HepG2 (cell line): ENCODE measurements around the gene CYP2U1. TPM values are rescaled to one million over a fixed set of nuclear protein-coding genes. Genes with fewer than 3 reads are reported as not detected.

Source experiments
- ATAC-seq: fragments of 200-7000 bp; cut with Tn5 transposase; 3 replicates; pipeline ENCODE4 v1.9.1; 2020; ENCODE audit warnings: mild to moderate bottlenecking, moderate library complexity
- BruUV-seq: library from RNA; stranded (reverse); fragments of 400-500 nt; replicated peaks from 2 replicates; lab custom pipeline; 2021; lab: Mats Ljungman, UMichigan
- CTCF ChIA-PET: fragments of 300-600 bp; formaldehyde crosslinking; extraction: SDS; loops from one replicate; lab custom pipeline; 2021; ENCODE audit warnings: low total read pairs, inconsistent platforms, low intra/inter-chr PET ratio; lab: Yijun Ruan, JAX
- POLR2A ChIA-PET: fragments of 350-600 bp; sonication (Branson Sonifier 250); formaldehyde crosslinking; loops from one replicate; lab custom pipeline; 2020; ENCODE audit warnings: antibody characterized with exemption, inconsistent platforms; lab: Yijun Ruan, JAX
- DNase-seq: peaks from one replicate; pipeline ENCODE4 v3.0.0-alpha.2; 2015; ENCODE audit warnings: low spot score
- FAIRE-seq: peaks from 3 replicates; lab custom pipeline; 2011; peaks lifted over from hg19 to GRCh38; lab: Jason Lieb, UNC
- H2AFZ ChIP-seq: one replicate; pipeline ENCODE4 v1.6.1; 2011; ENCODE audit warnings: low read length, inconsistent platforms
- H3K27ac ChIP-seq: fragments of 300-600 bp; 3 replicates; pipeline ENCODE4 v1.8.0; 2011; ENCODE audit warnings: mixed run types, mild to moderate bottlenecking, mixed read lengths, low read length, inconsistent platforms; ENCODE audit not compliant: insufficient read depth; ENCODE audit errors: extremely low read length
- H3K27me3 ChIP-seq, 2 experiments: fragments of 200-600 bp in 1 of 2; 2 replicates in 1 of 2; 3 replicates in 1 of 2; pipeline versions ENCODE4 v1.6.0 to v1.8.0; 2011; ENCODE audit warnings: low read length in 2 of 2, mild to moderate bottlenecking in 2 of 2, moderate library complexity in 2 of 2, inconsistent platforms in 1 of 2; ENCODE audit not compliant: insufficient read depth in 2 of 2, control insufficient read depth in 1 of 2
- H3K36me3 ChIP-seq, 2 experiments: fragments of 200-600 bp in 1 of 2; replicated peaks in 1 of 2; 2 replicates in 1 of 2; 3 replicates in 1 of 2; pipeline versions ENCODE4 v1.5.1 to v1.8.0; 2011; ENCODE audit warnings: low read length in 2 of 2, inconsistent platforms in 1 of 2; ENCODE audit not compliant: insufficient read depth in 2 of 2, control insufficient read depth in 1 of 2
- H3K4me1 ChIP-seq: 2 replicates; pipeline ENCODE4 v1.5.1; 2012; ENCODE audit warnings: low read length, inconsistent platforms; ENCODE audit not compliant: insufficient read depth
- H3K4me2 ChIP-seq: 2 replicates; pipeline ENCODE4 v1.6.0; 2011; ENCODE audit warnings: low read depth, low read length, inconsistent platforms
- H3K4me3 ChIP-seq, 3 experiments: fragments of 200-600 bp in 1 of 3; sonication (generic), shearing (Covaris generic) in 1 of 3; replicated peaks in 1 of 3; 2 replicates each; pipeline ENCODE4 v1.5.1; 2011 to 2016; ENCODE audit warnings: low read length in 3 of 3, inconsistent platforms in 2 of 3, low read depth in 2 of 3, mild to moderate bottlenecking in 2 of 3, control low read depth in 1 of 3, mixed read lengths in 1 of 3; ENCODE audit not compliant: insufficient read depth in 1 of 3
- H3K79me2 ChIP-seq: one replicate; pipeline ENCODE4 v1.6.1; 2011; ENCODE audit warnings: low read length, inconsistent platforms; ENCODE audit not compliant: insufficient read depth
- H3K9ac ChIP-seq: 2 replicates; pipeline ENCODE4 v1.6.0; 2011; ENCODE audit warnings: mild to moderate bottlenecking, low read depth, low read length, inconsistent platforms; ENCODE audit not compliant: insufficient read depth
- H3K9me3 ChIP-seq: 2 replicates; pipeline ENCODE4 v1.5.1; 2012; ENCODE audit warnings: mild to moderate bottlenecking, low read length
- H4K20me1 ChIP-seq: 2 replicates; pipeline ENCODE4 v1.6.0; 2011; ENCODE audit warnings: inconsistent platforms, mild to moderate bottlenecking, low read length, moderate library complexity; ENCODE audit not compliant: insufficient read depth
- ARID2 ChIP-seq: sonication (generic); formaldehyde crosslinking; IDR thresholded peaks from 2 replicates; pipeline ENCODE4 v1.8.1; 2022; ENCODE audit warnings: mild to moderate bottlenecking, missing genetic modification reagents, borderline replicate concordance
- BRD4 ChIP-seq: sonication (generic); formaldehyde crosslinking; IDR thresholded peaks from 2 replicates; pipeline ENCODE4 v1.4.0; 2020; ENCODE audit warnings: missing genetic modification reagents
- DMTF1 ChIP-seq: sonication (generic); formaldehyde crosslinking; IDR thresholded peaks from 2 replicates; pipeline ENCODE4 v1.4.0; 2020; ENCODE audit warnings: mild to moderate bottlenecking, missing genetic modification reagents
- REPIN1 ChIP-seq: sonication (generic); formaldehyde crosslinking; IDR thresholded peaks from 2 replicates; pipeline ENCODE4 v1.8.0; 2022; ENCODE audit warnings: missing genetic modification reagents, low read depth, mild to moderate bottlenecking, borderline replicate concordance
- SNRNP70 ChIP-seq: fragments of 200-400 bp; formaldehyde crosslinking; IDR thresholded peaks from 2 replicates; pipeline ENCODE4 v1.6.1; 2017; ENCODE audit warnings: mild to moderate bottlenecking, low read depth, low read length, moderate library complexity
- TBP ChIP-seq: sonication (generic); formaldehyde crosslinking; IDR thresholded peaks from 2 replicates; pipeline ENCODE4 v1.5.0; 2020; ENCODE audit warnings: missing genetic modification reagents
- ZNF136 ChIP-seq: sonication (generic); formaldehyde crosslinking; IDR thresholded peaks from 2 replicates; pipeline ENCODE4 v1.8.1; 2022; ENCODE audit warnings: low read depth, mild to moderate bottlenecking, moderate library complexity, missing genetic modification reagents
- ZNF282 ChIP-seq: fragments of 450-650 bp; IDR thresholded peaks from 2 replicates; pipeline ENCODE4 v1.6.1; 2018; ENCODE audit not compliant: partially characterized antibody
- ZSCAN25 ChIP-seq: sonication (generic); formaldehyde crosslinking; IDR thresholded peaks from 2 replicates; pipeline ENCODE4 v1.8.0; 2022; ENCODE audit warnings: mild to moderate bottlenecking, missing genetic modification reagents
- WGBS: methylation state at CpG from one replicate; pipeline ENCODE4 v1.1.6; 2017; ENCODE audit warnings: low lambda C conversion rate; 5-methylcytosine and 5-hydroxymethylcytosine counted together
- in situ Hi-C: cut with HindIII; loops from 2 replicates; pipeline ENCODE4 v1.10.0; 2017; ENCODE audit warnings: low pct_unique_long_range_greater_than_20kb; ENCODE audit not compliant: extremely low pct_ligation_motif_present
- intact Hi-C: fragments of 100-400 bp; cut with micrococcal nuclease; formaldehyde crosslinking; loops from one replicate; pipeline ENCODE4 v1.10.0; 2022; ENCODE audit not compliant: unreplicated experiment
- polyA plus RNA-seq, 8 experiments: library from polyadenylated mRNA; depleted of rRNA in 3 of 8; stranded (reverse) in 7 of 8; unstranded in 1 of 8; fragments of >200 nt; fragmentation: Illumina TruSeq in 4 of 8; extraction: Trizol in 4 of 8; gene quantifications; 2 replicates each; pipeline versions ENCODE4 v1.2.1 to v1.2.3, GENCODE V29; 2011 to 2016; ENCODE audit warnings: low read depth in 4 of 8, missing spikeins in 1 of 8, mixed read lengths in 1 of 8; ENCODE audit not compliant: insufficient read depth in 1 of 8
- total RNA-seq, 5 experiments: library from RNA; depleted of rRNA; stranded (reverse); fragments of >200 nt; fragmentation: Illumina TruSeq; extraction: Trizol; gene quantifications; 2 replicates each; pipeline ENCODE4 v1.2.3, GENCODE V29; 2016; ENCODE audit warnings: low read depth in 1 of 5
- TF ChIP-seq, protein P1 (sequence below): sonication (generic); formaldehyde crosslinking; IDR thresholded peaks from 2 replicates; pipeline ENCODE4 v1.4.0; 2020; ENCODE audit warnings: mild to moderate bottlenecking, missing genetic modification reagents
- TF ChIP-seq, protein P2 (sequence below): sonication (generic); formaldehyde crosslinking; IDR thresholded peaks from 2 replicates; pipeline ENCODE4 v1.4.0; 2020; ENCODE audit warnings: mild to moderate bottlenecking, missing genetic modification reagents, borderline replicate concordance

Gene CYP2U1
- total and polyA plus RNA-seq, 2 of the 13 experiments (the other 11 are each of a cell fraction or from before 2014, with no cell fraction given), result 1.4 to 3.4 TPM

- CTCF ChIA-PET, result no interaction called here
- 90% methylated on average over 2 of the region's 2 CpGs for WGBS
- intact Hi-C loops, result no loop called here
Measured at GRCh38 chr4:107917500-107917899, 13.8 kb upstream of the CYP2U1 start.

More at GRCh38 chr4:107917500-107917899, 13.8 kb upstream of the CYP2U1 start:
- no peak for DNase-seq
- H3K9ac ChIP-seq, result no peak overlapping the region
- POLR2A ChIA-PET, result no interaction called here
- H3K27me3 ChIP-seq, result no peaks in the 10 kb centered on the region
- H3K4me2 ChIP-seq, result no peak overlapping the region
- H3K9me3 ChIP-seq, result peaks cover 10% of the 10 kb centered on the region; the same call in 1 of the 2 replicates
- no peak overlapping the region for H2AFZ ChIP-seq
- ATAC-seq, result no peak
- TF ChIP-seq, protein P1, sequence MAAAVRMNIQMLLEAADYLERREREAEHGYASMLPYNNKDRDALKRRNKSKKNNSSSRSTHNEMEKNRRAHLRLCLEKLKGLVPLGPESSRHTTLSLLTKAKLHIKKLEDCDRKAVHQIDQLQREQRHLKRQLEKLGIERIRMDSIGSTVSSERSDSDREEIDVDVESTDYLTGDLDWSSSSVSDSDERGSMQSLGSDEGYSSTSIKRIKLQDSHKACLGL (CRISPR knock-in tag), result no peak
- TF ChIP-seq BRD4 (CRISPR knock-in tag) (no peak), ARID2 (CRISPR knock-in tag) (no peak), TBP (CRISPR knock-in tag) (no peak), ZSCAN25 (CRISPR knock-in tag) (no peak), ZNF282 (no peak), DMTF1 (CRISPR knock-in tag) (no peak), SNRNP70 (no peak), ZNF136 (CRISPR knock-in tag) (no peak), REPIN1 (CRISPR knock-in tag) (no peak)
- TF ChIP-seq, protein P2, sequence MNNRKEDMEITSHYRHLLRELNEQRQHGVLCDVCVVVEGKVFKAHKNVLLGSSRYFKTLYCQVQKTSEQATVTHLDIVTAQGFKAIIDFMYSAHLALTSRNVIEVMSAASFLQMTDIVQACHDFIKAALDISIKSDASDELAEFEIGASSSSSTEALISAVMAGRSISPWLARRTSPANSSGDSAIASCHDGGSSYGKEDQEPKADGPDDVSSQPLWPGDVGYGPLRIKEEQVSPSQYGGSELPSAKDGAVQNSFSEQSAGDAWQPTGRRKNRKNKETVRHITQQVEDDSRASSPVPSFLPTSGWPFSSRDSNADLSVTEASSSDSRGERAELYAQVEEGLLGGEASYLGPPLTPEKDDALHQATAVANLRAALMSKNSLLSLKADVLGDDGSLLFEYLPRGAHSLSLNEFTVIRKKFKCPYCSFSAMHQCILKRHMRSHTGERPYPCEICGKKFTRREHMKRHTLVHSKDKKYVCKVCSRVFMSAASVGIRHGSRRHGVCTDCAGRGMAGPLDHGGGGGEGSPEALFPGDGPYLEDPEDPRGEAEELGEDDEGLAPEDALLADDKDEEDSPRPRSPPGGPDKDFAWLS (CRISPR knock-in tag), result no peak
- no TSS peak for BruUV-seq
- H3K79me2 ChIP-seq, result no peaks in the 10 kb centered on the region
- FAIRE-seq, result no peak
- no peak overlapping the region for H3K4me3 ChIP-seq
- H3K36me3 ChIP-seq, result no peaks in the 10 kb centered on the region
- H3K27ac ChIP-seq, result no peak overlapping the region
- H3K4me1 ChIP-seq, result peaks cover 2% of the 10 kb centered on the region; the same call in 1 of the 2 replicates
- no peaks in the 10 kb centered on the region for H4K20me1 ChIP-seq
- in situ Hi-C loops, result no loop called here
